ENCODE measurements around the gene EGFLAM.

Gene EGFLAM

GRCh38 chr5:38463634-38464521, 205.5 kb downstream of the EGFLAM start:
- no peak overlapping the region for H3K27ac Mint-ChIP-seq
- H3K27me3 Mint-ChIP-seq = peaks cover 49% of the 10 kb centered on the region
- H3K9me3 Mint-ChIP-seq = no peaks in the 10 kb centered on the region
- H3K4me3 Mint-ChIP-seq = no peak overlapping the region
- no peaks in the 10 kb centered on the region for H3K36me3 Mint-ChIP-seq (ENCODE audit: low read depth)
- no peaks in the 10 kb centered on the region for H3K4me1 Mint-ChIP-seq (ENCODE audit: low read depth)

GRCh38 chr5:38465061-38465460, 206.7 kb downstream of the EGFLAM start:
- no peak overlapping the region for H3K4me3 Mint-ChIP-seq
- H3K4me1 Mint-ChIP-seq (ENCODE audit: low read depth) = no peaks in the 10 kb centered on the region
- H3K27ac Mint-ChIP-seq = no peak overlapping the region
- no peaks in the 10 kb centered on the region for H3K9me3 Mint-ChIP-seq
- peaks cover 47% of the 10 kb centered on the region for H3K27me3 Mint-ChIP-seq
- no peaks in the 10 kb centered on the region for H3K36me3 Mint-ChIP-seq (ENCODE audit: low read depth)

GRCh38 chr5:38465702-38466423, 207.5 kb downstream of the EGFLAM start:
- H3K36me3 Mint-ChIP-seq (ENCODE audit: low read depth) = no peaks in the 10 kb centered on the region
- H3K9me3 Mint-ChIP-seq = no peaks in the 10 kb centered on the region
- peaks cover 43% of the 10 kb centered on the region for H3K27me3 Mint-ChIP-seq
- H3K4me1 Mint-ChIP-seq (ENCODE audit: low read depth) = no peaks in the 10 kb centered on the region
- H3K4me3 Mint-ChIP-seq = no peak overlapping the region
- no peak overlapping the region for H3K27ac Mint-ChIP-seq

- H3K4me1 Mint-ChIP-seq (ENCODE audit: low read depth) = no peaks in the 10 kb centered on the region
- no peaks in the 10 kb centered on the region for H3K36me3 Mint-ChIP-seq (ENCODE audit: low read depth)
- peaks cover 42% of the 10 kb centered on the region for H3K27me3 Mint-ChIP-seq
- no peaks in the 10 kb centered on the region for H3K9me3 Mint-ChIP-seq
- no peak overlapping the region for H3K4me3 Mint-ChIP-seq
- no peak overlapping the region for H3K27ac Mint-ChIP-seq
These were observed 208.2 kb downstream of the EGFLAM start for GRCh38 chr5:38466424-38467189.

GRCh38 chr5:38467353-38468040, 209.1 kb downstream of the EGFLAM start:
- Mint-ChIP-seq H3K4me3 (no peak overlapping the region), H3K27me3 (peaks cover 46% of the 10 kb centered on the region), H3K4me1 (ENCODE audit: low read depth) (no peaks in the 10 kb centered on the region), H3K9me3 (no peaks in the 10 kb centered on the region), H3K27ac (no peak overlapping the region), H3K36me3 (ENCODE audit: low read depth) (no peaks in the 10 kb centered on the region)

- Mint-ChIP-seq H3K27ac (no peak overlapping the region), H3K27me3 (peaks cover 47% of the 10 kb centered on the region), H3K36me3 (ENCODE audit: low read depth) (no peaks in the 10 kb centered on the region)
These were observed 209.9 kb downstream of the EGFLAM start for GRCh38 chr5:38468202-38468673.

GRCh38 chr5:38468978-38469706, 210.8 kb downstream of the EGFLAM start:
- Mint-ChIP-seq H3K36me3 (ENCODE audit: low read depth) (no peaks in the 10 kb centered on the region), H3K4me3 (no peak overlapping the region), H3K27me3 (peaks cover 53% of the 10 kb centered on the region), H3K27ac (no peak overlapping the region), H3K9me3 (no peaks in the 10 kb centered on the region), H3K4me1 (ENCODE audit: low read depth) (no peaks in the 10 kb centered on the region)

More at GRCh38 chr5:38468202-38468673, 209.9 kb downstream of the EGFLAM start:
- H3K4me3 Mint-ChIP-seq = no peak overlapping the region
- H3K9me3 Mint-ChIP-seq = no peaks in the 10 kb centered on the region
- no peaks in the 10 kb centered on the region for H3K4me1 Mint-ChIP-seq (ENCODE audit: low read depth)

- no peaks in the 10 kb centered on the region for H3K4me1 Mint-ChIP-seq (ENCODE audit: low read depth)
- peaks cover 59% of the 10 kb centered on the region for H3K27me3 Mint-ChIP-seq
- H3K27ac Mint-ChIP-seq = no peak overlapping the region
- H3K4me3 Mint-ChIP-seq = no peak overlapping the region
- no peaks in the 10 kb centered on the region for H3K36me3 Mint-ChIP-seq (ENCODE audit: low read depth)
- H3K9me3 Mint-ChIP-seq = no peaks in the 10 kb centered on the region
These were observed 211.4 kb downstream of the EGFLAM start for GRCh38 chr5:38469707-38470267.

- H3K36me3 Mint-ChIP-seq (ENCODE audit: low read depth) = no peaks in the 10 kb centered on the region
- H3K27ac Mint-ChIP-seq = no peak overlapping the region
- H3K4me1 Mint-ChIP-seq (ENCODE audit: low read depth) = no peaks in the 10 kb centered on the region
- H3K9me3 Mint-ChIP-seq = no peaks in the 10 kb centered on the region
- peaks cover 72% of the 10 kb centered on the region for H3K27me3 Mint-ChIP-seq
- H3K4me3 Mint-ChIP-seq = no peak overlapping the region
These were observed 213.3 kb downstream of the EGFLAM start for GRCh38 chr5:38471709-38472108.

- no peak overlapping the region for H3K27ac Mint-ChIP-seq
- H3K4me3 Mint-ChIP-seq = no peak overlapping the region
- H3K36me3 Mint-ChIP-seq (ENCODE audit: low read depth) = no peaks in the 10 kb centered on the region
- H3K27me3 Mint-ChIP-seq = peaks cover 77% of the 10 kb centered on the region
- H3K9me3 Mint-ChIP-seq = no peaks in the 10 kb centered on the region
- no peaks in the 10 kb centered on the region for H3K4me1 Mint-ChIP-seq (ENCODE audit: low read depth)
These were observed 214.2 kb downstream of the EGFLAM start for GRCh38 chr5:38472541-38472940.

GRCh38 chr5:38473008-38473407, 214.6 kb downstream of the EGFLAM start:
- Mint-ChIP-seq H3K27ac (no peak overlapping the region), H3K9me3 (no peaks in the 10 kb centered on the region), H3K4me3 (no peak overlapping the region), H3K27me3 (peaks cover 77% of the 10 kb centered on the region), H3K36me3 (ENCODE audit: low read depth) (no peaks in the 10 kb centered on the region), H3K4me1 (ENCODE audit: low read depth) (no peaks in the 10 kb centered on the region)

GRCh38 chr5:38478166-38478565, 219.8 kb downstream of the EGFLAM start:
- no peaks in the 10 kb centered on the region for H3K36me3 Mint-ChIP-seq (ENCODE audit: low read depth)
- H3K27ac Mint-ChIP-seq = no peak overlapping the region
- H3K9me3 Mint-ChIP-seq = no peaks in the 10 kb centered on the region
- H3K27me3 Mint-ChIP-seq = peaks cover 76% of the 10 kb centered on the region
- H3K4me1 Mint-ChIP-seq (ENCODE audit: low read depth) = no peaks in the 10 kb centered on the region
- no peak overlapping the region for H3K4me3 Mint-ChIP-seq

GRCh38 chr5:38478878-38479277, 220.5 kb downstream of the EGFLAM start:
- Mint-ChIP-seq H3K27ac (no peak overlapping the region), H3K36me3 (ENCODE audit: low read depth) (no peaks in the 10 kb centered on the region), H3K9me3 (no peaks in the 10 kb centered on the region), H3K27me3 (peaks cover 74% of the 10 kb centered on the region), H3K4me1 (ENCODE audit: low read depth) (no peaks in the 10 kb centered on the region), H3K4me3 (no peak overlapping the region)
